K562 (cell line): ENCODE results near the gene BBC3. TPM values are rescaled to one million over a fixed set of nuclear protein-coding genes. Genes with fewer than 3 reads are reported as not detected.

ENCODE experiments used
- EP400 ChIP-seq: fragments of 450-650 bp; IDR thresholded peaks from 2 replicates; pipeline ENCODE4 v1.6.1; 2017; ENCODE audit warnings: antibody characterized with exemption, mild to moderate bottlenecking, moderate library complexity
- ETS1 ChIP-seq: conservative IDR thresholded peaks from 2 replicates; pipeline ENCODE4 v1.6.1; 2011; ENCODE audit warnings: low read depth, mild to moderate bottlenecking, low read length; ENCODE audit not compliant: control insufficient read depth
- FOXK2 ChIP-seq, 2 experiments: fragments of 450-650 bp; IDR thresholded peaks in 1 of 2; conservative IDR thresholded peaks in 1 of 2; 2 replicates each; pipeline ENCODE4 v1.6.1; 2016; ENCODE audit warnings: low read depth in 2 of 2, mild to moderate bottlenecking in 1 of 2
- HMGN3 ChIP-seq: IDR thresholded peaks from 2 replicates; pipeline ENCODE4 v1.6.1; 2011; ENCODE audit warnings: borderline replicate concordance, low read depth, mild to moderate bottlenecking, mixed read lengths, low read length; ENCODE audit not compliant: insufficient read length; ENCODE audit errors: extremely low read depth
- NKRF ChIP-seq: fragments of 450-650 bp; IDR thresholded peaks from 2 replicates; pipeline ENCODE4 v1.6.1; 2016; ENCODE audit warnings: borderline replicate concordance
- NR4A1 ChIP-seq, 2 experiments: fragments of 250-450 bp in 1 of 2; fragments of 450-650 bp in 1 of 2; sonication (Bioruptor Pico) in 1 of 2; IDR thresholded peaks; 2 replicates each; pipeline versions ENCODE4 v1.4.0 to v1.6.1; 2016 to 2020; ENCODE audit warnings: mild to moderate bottlenecking in 2 of 2, missing compliant biosample characterization in 1 of 2, missing genetic modification characterization in 1 of 2, moderate library complexity in 1 of 2
- PKNOX1 ChIP-seq: fragments of 450-650 bp; IDR thresholded peaks from 2 replicates; pipeline ENCODE4 v1.6.1; 2016
- POLR2A ChIP-seq: fragments of 450-650 bp; conservative IDR thresholded peaks from 2 replicates; pipeline ENCODE4 v1.6.1; 2016
- POLR2AphosphoS5 ChIP-seq: IDR thresholded peaks from 2 replicates; pipeline ENCODE4 v1.6.1; 2011; ENCODE audit warnings: mild to moderate bottlenecking, low read depth, low read length, moderate library complexity; ENCODE audit not compliant: control insufficient read depth, insufficient read depth
- POLR2G ChIP-seq: fragments of 200-400 bp; formaldehyde crosslinking; IDR thresholded peaks from 2 replicates; pipeline ENCODE4 v1.6.1; 2017; ENCODE audit warnings: low read depth, mild to moderate bottlenecking, antibody characterized with exemption, low read length, moderate library complexity
- RBFOX2 ChIP-seq: fragments of 200-400 bp; formaldehyde crosslinking; IDR thresholded peaks from 2 replicates; pipeline ENCODE4 v1.6.1; 2017; ENCODE audit warnings: low read depth, mild to moderate bottlenecking, low read length, moderate library complexity
- ZNF282 ChIP-seq: sonication (generic); formaldehyde crosslinking; IDR thresholded peaks from 2 replicates; pipeline ENCODE4 v1.8.1; 2023; ENCODE audit warnings: missing genetic modification reagents
- ZNF384 ChIP-seq: IDR thresholded peaks from 2 replicates; pipeline ENCODE4 v1.6.1; 2012; ENCODE audit warnings: low read depth, low read length, improper control_type of control experiment
- ZZZ3 ChIP-seq: fragments of 450-650 bp; IDR thresholded peaks from 2 replicates; pipeline ENCODE4 v1.6.1; 2016; ENCODE audit warnings: antibody characterized with exemption, mild to moderate bottlenecking, moderate library complexity
- polyA plus RNA-seq, 8 experiments: library from polyadenylated mRNA; depleted of rRNA in 4 of 8; stranded (reverse) in 5 of 8; unstranded in 3 of 8; fragments of >200 nt; fragmentation: Nextera tagmentation in 2 of 8; fragmentation: Illumina TruSeq in 1 of 8; extraction: Ambion mirVana in 2 of 8; extraction: Trizol in 1 of 8; gene quantifications; 2 replicates each; pipeline versions ENCODE4 v1.2.1 to v1.2.3, GENCODE V29; 2011 to 2014; ENCODE audit warnings: inconsistent platforms in 1 of 8, missing spikeins in 1 of 8
- total RNA-seq, 7 experiments: library from RNA; depleted of rRNA in 6 of 7; stranded (reverse); fragments of >200 nt in 6 of 7; fragmentation: Illumina TruSeq in 2 of 7; extraction: Trizol in 2 of 7; gene quantifications; 2 replicates each; pipeline versions ENCODE4 v1.2.1 to v1.2.3, GENCODE V29; 2011 to 2021; ENCODE audit warnings: low replicate concordance in 1 of 7

Gene BBC3
- total and polyA plus RNA-seq, 9 of the 15 experiments (the other 6 are each of a cell fraction or from before 2014, with no cell fraction given) = 0.15 to 30.7 (median 4.8) TPM

GRCh38 chr19:47257411-47258169 is 26.6 kb upstream of the BBC3 start (continued):
- TF ChIP-seq PKNOX1 = no peak
- TF ChIP-seq POLR2G = peak; percentile 78
- 0 out of 4 replicates have a peak, but pooled peaks of 1 of the 2 experiments have one; percentile 7 for TF ChIP-seq FOXK2 (conservative IDR thresholded peaks at IDR 0.05 in 1 of 2, IDR thresholded peaks at IDR 0.05 in 1 of 2; ENCODE audit: low read depth in 2 of 2)
- peak; percentile 7 for TF ChIP-seq HMGN3
- TF ChIP-seq POLR2A = 0 out of 2 replicates have a peak, but pooled peaks have one; percentile 32
- TF ChIP-seq POLR2AphosphoS5 = 0 out of 2 replicates have a peak, but pooled peaks have one; percentile 39
- TF ChIP-seq NKRF = 0 out of 2 replicates have a peak, but pooled peaks have one; percentile 31
- TF ChIP-seq ZZZ3 = no peak
- 0 out of 2 replicates have a peak, but pooled peaks have one; percentile 44 for TF ChIP-seq ETS1
- TF ChIP-seq RBFOX2 = peak; percentile 39
- no peak for TF ChIP-seq NR4A1 (CRISPR knock-in tag; IDR thresholded peaks at IDR 0.05)
- TF ChIP-seq NR4A1 (tag; IDR thresholded peaks at IDR 0.05) = no peak
- 0 out of 2 replicates have a peak, but pooled peaks have one; percentile 37 for TF ChIP-seq ZNF282
- peak; percentile 63 for TF ChIP-seq EP400
- TF ChIP-seq ZNF384 = peak; percentile 77
